NCI-H2227 (cell line): ENCODE data around the gene ANGPT4.
"Not testable (repeated sequence)": the region's sequence is repeated elsewhere in the genome, so short reads cannot be mapped to it uniquely, and the experiment has no call there.

Experiments used
- DNase-seq: peaks from one replicate; lab custom pipeline; 2025; ENCODE audit not compliant: unreplicated experiment; lab: John Stamatoyannopoulos, UW

Gene ANGPT4

GRCh38 chr20:909641-910040 is 6.5 kb downstream of the ANGPT4 start:
- DNase-seq = no peak

GRCh38 chr20:906703-907270 is 9.3 kb downstream of the ANGPT4 start:
- no peak for DNase-seq

GRCh38 chr20:906001-906520 is 10.1 kb downstream of the ANGPT4 start:
- no peak for DNase-seq

GRCh38 chr20:905396-905961 is 10.7 kb downstream of the ANGPT4 start:
- no peak for DNase-seq

- DNase-seq = no peak
Observed at GRCh38 chr20:904039-904545, 12.0 kb downstream of the ANGPT4 start.

GRCh38 chr20:897436-897835 is 18.7 kb downstream of the ANGPT4 start:
- DNase-seq = not testable (repeated sequence)

- DNase-seq = no peak
Observed at GRCh38 chr20:896501-897025, 19.6 kb downstream of the ANGPT4 start.

- not testable (repeated sequence) for DNase-seq
Observed at GRCh38 chr20:892371-892770, 23.8 kb downstream of the ANGPT4 start.

- DNase-seq = no peak
Observed at GRCh38 chr20:891706-892080, 24.4 kb downstream of the ANGPT4 start.

DNA sequence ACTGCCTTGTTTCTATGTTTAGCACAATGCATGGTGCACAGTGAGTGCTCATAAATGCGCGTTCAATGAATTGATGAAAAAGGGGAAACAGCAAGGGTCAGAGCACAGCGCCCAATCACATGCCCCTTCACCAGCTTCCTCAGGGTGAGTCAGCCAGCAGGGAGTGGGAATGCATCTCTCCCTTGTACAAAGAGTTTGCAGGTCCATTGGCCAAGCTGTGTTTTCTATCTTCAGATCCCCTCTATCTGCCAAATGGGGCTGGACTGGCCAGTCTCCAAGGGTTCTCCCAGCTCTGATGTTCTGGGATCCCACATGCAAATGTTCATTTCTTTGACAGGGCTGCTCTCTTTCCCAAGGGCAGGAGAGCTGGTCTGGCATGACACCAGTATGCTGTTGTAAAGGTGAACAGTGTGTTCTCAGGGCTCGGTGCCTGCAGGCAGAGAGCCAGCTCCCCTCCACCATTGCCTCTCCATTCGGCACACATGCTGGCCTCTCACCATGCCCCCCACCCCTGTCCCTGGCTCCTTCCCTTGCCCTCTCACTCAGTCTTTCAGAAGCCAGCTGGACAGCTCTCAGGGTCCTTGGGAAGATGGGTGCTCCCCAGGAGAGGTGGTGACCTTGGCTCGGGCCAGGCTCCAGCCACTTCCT is 25.0 kb downstream of the ANGPT4 start:
- DNase-seq = no peak

DNA sequence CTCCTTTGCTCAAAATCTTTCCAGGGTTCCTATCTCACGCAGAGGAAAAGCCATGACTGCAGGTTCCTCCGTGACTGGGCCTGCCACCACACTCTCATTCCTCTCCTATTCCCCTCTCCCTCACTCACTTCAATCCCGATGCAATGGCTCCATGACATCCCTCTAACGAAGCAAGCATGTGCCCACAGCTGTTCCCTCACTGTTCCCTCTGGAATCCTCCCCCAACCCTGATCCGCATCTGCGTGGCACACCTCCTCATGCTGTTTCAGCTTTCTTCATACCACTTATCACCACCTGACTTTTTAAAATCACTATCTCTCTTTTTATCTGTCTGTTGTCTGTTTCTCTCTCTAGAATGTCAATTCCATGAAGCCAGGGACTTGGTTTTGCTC is 25.5 kb downstream of the ANGPT4 start:
- no peak for DNase-seq

DNA sequence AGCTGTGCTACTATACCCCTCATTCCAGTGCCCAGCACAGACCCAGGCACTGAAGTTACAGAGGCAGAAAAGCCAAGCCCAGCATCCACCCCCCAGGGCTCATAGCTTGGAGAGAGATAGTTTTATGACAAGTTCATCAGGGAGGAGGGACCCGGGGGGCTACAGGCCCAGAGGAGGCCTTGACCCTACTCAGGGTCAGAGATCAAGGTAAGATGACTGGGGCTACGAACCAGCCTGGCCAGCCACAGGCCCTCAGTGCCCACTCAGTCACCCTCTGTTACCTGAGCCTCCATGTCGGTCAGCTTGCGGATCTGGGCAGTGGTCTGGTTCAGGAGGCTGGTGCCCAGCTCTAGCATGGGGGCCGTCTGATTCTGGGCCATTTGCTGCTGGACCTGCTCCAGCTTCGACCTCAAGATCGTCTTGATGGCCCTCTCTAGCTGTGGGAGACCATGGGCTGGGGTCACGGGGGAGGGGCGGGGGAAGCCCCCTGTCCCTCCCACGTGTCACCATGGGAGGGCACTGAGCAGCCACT is 26.1 kb downstream of the ANGPT4 start:
- DNase-seq = no peak

DNA sequence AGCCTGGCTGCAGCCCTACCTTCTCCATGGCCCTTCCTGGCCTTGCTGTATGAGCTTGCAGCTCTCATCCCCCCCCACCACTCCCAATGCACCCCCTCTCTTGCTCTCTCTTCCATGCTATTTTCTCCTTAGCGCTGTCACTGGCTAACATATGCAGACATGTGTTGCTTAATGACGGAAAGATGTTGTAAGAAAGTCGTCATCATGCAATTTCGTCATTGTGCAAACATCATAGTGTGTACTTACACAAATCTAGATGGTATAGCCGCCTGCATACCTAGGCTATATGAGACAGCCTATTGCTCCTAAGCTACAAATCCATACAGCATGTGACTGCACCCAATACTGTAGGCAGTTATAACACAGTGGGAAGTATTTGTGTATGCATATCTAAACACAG is 27.0 kb downstream of the ANGPT4 start:
- no peak for DNase-seq

GRCh38 chr20:888057-888456 is 28.1 kb downstream of the ANGPT4 start:
- DNase-seq = no peak

- DNase-seq = no peak
Observed at GRCh38 chr20:887137-887536, 29.0 kb downstream of the ANGPT4 start.

DNA sequence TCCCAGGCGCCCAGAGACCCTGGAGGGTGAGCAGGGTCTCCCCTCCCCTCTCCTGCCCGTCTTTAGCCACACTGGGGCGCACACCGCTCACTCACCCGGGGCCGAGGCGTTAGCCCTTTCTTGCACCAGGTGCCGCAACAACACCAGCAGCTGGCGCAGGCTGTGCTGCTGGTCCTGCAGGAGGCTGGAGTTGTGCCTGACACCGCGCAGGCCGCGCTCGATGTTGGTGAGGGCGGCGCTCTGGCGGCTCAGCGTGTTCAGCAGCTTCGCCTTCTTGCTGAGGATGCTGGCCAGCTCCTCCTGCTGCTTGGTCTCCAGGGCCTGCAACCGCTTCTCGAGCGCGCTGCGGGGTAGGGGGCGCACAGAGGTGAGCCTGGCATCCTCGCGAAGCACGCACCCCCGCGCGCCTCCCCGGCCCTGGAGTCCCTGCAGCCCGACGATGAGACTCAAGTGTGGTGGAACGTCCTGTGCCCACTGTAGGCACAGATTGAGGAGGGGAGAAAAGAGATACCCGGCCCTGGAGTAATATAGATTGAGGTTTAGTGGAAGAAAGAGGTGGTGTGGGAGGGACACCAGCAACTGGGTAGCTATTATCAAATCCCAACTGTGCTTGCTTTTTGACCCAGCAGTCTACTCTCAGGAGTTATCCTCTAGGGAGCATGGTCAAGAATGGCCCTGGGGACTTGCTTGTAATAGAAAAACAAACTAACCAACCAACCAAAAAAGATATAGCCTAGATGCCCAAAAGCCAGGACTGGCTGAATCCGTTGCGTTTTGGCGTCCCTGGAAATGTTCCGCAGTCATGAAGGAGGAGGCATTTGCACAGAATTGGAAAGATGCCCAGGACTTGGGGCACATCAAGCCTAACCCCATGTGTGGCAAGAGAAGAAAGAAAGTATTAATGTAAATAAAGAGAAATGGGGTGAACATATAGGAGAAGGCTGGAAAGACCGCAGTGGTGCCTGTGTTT is 30.9 kb downstream of the ANGPT4 start:
- DNase-seq = peak; percentile 67

- no peak for DNase-seq
Observed at GRCh38 chr20:881783-882144, 34.4 kb downstream of the ANGPT4 start.

DNA sequence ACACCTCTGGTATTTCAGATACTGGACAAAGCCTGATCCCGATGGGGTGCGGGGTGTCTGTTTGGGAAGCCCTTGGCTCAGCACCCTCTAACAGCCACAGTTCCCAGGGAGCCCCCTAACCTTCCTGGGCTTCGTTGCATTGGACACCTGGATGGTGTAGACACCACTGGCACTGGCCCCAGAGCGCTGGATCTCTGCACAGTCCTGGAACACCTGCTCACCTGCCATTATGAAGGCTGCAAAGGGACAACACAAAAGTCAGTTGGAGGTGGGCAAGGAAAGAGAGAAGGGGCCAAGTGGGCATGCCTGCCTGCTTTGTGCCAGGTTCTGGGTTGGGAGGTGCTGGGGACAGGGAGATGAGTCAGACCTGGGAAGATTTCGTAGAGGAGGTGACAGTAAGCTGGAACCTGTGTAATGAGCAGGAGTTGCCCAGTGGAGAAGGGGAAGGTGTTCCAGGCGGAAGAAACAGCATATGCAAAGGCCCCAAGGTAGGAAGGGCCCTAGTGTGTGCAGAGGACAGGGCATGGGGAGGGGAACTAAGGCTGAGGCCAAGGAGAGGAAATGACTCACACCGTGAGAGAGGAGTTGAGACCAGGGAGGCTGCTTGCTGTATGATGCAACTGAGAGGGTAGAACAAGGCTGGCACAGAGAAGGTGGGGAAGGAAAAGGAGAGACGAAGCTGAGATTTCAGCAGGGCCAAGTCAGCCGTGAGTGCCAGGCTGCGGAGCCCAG is 34.9 kb downstream of the ANGPT4 start:
- DNase-seq = no peak

DNA sequence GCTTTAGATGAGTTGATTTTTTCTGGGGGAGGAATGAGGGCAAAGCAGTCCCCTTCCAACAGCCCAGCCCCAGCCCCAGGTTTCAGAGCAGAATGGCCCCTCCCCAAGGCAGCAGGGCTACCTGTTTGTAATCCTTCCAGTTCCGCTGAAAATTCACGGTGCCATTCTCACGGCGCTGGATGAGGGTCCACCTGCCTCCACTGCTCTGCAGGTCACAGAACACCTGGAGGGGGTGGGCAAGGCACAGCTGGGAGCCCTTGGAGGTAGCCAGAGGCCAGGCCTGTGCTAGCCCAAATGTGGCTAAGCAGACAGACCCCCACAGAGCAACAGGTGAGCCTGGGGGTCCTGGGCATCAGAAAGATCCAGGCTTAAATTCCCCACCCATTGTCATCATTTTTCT is 36.5 kb downstream of the ANGPT4 start:
- no peak for DNase-seq
